ENCODE results near the gene NDUFAF8.

Gene NDUFAF8

DNA sequence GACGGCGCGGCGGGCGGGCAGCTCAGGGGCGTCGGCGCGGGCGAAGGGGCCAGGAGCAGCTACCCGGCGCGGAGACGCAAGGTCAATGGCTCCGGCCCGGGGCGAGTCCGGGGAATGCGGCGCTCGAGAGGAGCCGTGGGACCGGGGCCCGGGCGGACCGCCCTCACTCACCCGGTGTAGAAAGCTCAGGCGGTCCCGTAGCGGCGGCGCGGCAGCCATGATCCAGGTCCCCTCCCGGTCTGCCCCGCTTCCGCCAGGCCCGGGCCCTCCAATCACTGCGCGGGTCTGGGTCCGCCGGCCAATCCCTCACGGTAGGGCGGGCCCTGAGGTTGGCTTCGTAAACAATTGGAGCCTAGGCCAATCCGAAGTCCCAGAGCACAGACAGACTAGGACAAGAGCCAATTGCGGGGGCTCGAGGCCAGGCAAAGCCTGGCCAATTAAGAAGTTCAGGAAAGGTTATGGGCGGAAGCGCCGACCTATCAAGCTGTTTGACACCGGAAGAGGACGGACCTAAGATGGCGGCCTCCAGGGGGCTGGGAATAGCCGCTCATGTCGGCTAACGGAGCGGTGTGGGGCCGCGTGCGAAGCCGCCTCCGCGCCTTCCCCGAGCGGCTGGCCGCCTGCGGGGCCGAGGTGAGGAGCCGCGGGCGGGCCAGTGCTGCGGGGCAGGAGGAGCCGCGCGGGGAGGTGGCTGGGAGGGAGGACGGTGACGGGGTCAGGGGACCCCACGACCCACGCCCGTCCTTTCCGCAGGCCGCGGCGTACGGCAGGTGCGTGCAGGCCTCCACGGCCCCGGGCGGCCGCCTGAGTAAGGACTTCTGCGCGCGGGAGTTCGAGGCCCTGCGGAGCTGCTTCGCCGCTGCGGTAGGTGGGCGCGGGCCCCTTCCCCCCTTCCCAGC, at the start of gene NDUFAF8, which contains the start of gene TEPSIN:
TSS of gene NDUFAF8 (plus strand) at position 504 of the 899 bp plus-strand sequence. CDS start at position 550, 46 bp downstream.
TSS of gene TEPSIN (minus strand) at position 241 of the 899 bp plus-strand sequence. CDS start at position 219, 22 bp downstream.
- peak; percentile 98 for DNase-seq

DNA sequence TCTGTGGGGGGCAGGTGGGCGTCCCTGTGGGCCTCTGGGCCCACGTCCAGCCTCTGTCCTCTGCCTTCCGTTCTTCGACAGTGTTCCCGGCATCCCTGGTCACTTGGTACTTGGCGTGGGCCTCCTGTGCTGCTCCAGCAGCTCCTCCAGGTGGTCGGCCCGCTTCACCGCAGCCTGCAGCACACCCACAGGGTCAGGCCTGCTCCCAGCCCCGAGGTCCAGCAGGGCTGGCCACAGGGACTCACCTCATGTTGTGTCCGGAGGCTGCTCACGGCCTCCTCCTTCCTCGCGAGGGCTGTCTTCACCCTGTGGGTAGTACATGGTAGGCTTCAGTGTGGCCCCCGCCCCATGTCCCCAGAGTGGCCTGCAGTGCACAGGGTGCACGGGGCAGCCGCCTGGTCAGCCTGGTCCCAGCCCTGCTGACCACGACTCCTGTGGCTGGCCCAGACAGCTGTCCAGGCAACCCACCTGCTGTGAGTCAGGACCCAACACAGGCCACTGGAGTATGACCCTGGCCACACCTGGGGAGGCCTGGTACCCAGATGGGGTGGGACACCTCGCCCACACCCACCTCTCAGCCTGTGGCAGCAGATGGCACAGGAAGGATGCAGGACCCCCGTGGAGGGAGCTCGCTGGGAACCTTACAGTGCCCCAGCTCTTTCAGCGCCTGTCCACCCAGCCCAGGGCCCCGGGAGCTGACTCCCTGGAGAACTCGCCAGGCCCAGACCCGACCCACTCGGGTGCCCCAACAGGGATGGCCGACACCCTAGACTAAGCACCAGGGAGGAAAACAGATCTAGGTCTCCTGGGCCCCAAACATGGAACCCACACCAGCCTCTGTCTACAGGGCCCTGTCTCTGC, 49.2 kb upstream of the NDUFAF8 start:
- no peak for DNase-seq

GRCh38 chr17:81190591-81190990, 48.5 kb upstream of the NDUFAF8 start:
- no peak for DNase-seq

DNA sequence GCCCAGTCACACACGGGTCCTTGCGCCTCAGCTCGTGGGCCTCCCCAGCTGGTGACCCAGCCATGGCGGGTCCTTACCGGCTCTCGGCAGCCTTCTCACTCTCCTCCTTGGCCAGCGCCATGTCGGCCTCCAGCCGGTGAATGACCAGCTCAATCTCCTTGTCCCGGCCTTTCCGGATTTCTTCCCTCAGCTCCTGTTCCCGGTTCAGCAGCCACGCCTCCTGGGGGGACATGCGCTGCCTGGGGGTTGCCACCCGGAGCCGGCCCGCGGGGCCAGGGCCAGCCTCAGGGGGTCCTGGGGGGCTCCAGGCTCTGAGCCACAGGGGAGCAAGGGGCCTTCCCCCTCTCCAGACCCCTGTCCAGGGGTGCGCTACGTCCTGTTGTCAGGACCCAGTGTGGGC, 48.0 kb upstream of the NDUFAF8 start:
- DNase-seq: no peak

- no peak for DNase-seq
Measured at GRCh38 chr17:81191646-81192045, 47.5 kb upstream of the NDUFAF8 start.

DNA sequence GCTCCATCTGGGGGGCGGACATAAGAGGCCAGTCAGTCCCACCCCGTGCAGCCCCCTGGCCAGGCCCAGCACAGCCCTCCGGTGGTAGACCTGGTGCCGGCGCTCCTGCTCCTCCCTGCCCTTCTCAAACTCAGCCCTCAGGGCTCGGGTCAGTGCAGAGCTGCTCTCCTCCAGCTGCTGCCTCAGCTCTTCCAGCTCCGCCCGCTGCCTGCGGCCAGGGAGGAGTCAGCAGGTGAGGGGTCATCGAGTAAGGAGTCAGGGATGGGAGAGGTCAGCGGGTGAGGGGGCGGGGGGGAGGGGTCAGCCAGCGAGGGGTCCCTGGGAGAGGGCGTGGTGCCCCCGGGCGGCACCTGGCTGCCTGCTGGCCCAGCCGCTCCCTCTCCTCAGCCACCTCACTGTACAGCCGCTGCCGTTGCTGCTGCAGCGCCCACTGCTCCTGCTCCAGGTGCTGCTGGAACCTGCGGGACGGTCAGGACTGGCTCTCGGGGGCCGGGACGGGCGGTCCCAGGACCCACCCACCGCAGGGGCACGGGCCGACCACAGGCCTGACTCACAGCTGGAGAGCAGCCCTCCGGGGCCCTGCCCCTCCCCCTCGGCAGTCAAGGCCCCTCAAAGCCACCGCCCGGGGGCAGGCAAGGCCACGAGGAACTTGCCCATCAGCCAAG, 46.6 kb upstream of the NDUFAF8 start:
- no peak for DNase-seq

DNA sequence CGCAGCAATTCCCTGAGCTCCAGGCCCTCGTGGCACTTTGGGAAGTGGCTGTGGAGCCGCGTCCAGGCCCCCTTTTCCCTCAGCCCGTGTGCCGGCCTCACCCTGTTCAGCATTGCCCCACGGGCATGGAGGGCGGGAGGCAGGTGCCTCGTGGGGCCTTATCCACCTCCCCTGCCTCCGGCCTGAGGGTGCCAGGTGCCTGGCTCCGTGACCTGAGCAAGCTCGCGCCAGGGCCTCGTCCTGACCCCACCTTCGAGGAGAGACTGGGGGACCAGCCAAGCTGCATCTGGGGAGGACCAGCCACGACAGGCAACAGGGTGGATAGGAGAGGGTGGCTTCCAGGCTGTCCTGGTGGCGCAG, 46.1 kb upstream of the NDUFAF8 start:
- DNase-seq: no peak

- DNase-seq: no peak
Measured at GRCh38 chr17:81193470-81194224, 45.5 kb upstream of the NDUFAF8 start.

GRCh38 chr17:81194225-81194760, 44.8 kb upstream of the NDUFAF8 start:
- no peak for DNase-seq

GRCh38 chr17:81194941-81195901, 43.9 kb upstream of the NDUFAF8 start:
- no peak for DNase-seq

DNA sequence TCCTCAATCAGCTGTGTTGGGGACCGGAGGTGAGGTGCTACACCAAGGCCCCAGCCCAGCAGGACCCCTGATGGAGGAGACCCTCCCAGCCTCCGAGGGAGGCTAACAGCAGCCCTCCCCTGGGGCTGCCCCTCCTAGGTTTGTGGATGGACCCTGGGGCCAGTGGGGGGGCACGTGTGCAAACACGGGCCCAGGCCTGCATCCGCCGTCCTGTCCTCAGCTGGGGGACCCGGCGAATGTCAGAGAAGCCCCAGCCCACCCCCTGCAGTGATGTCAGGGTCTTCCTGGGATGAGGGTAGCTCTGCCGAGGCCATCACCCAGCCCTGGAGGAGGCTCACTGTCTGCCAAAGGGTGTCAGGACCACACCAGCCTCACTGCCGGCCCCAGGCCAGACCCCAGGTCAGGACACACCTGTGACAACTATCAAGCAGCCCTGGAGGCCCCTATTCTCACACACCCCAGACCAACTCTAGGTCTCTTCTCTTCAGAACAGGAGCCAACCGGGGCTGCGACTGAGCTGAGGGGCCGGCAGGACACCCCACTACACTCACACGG, 43.1 kb upstream of the NDUFAF8 start:
- no peak for DNase-seq

DNA sequence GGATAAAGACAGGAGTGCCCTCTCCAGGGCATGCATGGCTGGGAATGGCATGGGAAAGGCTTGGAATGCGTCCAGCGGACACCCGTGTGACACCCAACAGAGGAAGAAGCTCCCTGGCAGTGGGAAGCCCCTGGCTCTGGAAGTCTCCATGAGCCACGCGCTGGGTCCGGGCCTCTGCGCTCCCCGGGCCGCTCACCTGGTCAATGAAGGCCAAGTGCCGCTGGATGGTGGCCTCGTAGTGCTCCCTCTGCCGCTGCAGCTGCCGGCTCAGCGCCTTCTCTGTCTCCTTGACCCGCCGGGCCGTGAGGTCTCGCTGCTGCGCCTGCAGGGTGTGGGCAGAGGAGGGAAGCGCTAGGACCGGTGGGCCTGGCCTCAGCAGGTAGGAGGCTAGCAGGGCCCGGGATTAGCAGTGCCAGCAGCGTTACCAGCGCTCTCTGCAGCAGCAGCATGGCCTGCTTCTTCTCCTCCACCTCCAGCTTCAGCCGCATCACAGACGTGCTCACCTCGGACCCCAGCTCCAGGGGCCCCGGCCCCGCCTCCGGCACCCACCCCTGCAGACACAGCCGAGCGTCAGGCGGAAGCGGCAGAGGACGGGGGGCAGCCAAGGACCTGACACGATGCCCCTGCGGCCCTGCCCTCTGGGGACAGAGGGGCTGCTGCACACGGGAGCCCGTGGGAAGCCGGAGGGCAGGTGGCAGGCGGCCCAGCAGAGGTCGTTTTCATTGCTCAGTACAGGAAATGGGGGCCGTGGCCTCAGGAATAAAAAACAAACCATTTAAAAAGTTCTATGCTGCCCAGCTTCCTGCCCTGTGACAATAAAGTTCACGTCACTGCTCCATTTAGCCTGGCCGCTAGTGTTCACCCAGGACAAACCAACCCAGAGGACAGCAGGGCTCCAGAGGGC, 42.4 kb upstream of the NDUFAF8 start:
- no peak for DNase-seq

DNA sequence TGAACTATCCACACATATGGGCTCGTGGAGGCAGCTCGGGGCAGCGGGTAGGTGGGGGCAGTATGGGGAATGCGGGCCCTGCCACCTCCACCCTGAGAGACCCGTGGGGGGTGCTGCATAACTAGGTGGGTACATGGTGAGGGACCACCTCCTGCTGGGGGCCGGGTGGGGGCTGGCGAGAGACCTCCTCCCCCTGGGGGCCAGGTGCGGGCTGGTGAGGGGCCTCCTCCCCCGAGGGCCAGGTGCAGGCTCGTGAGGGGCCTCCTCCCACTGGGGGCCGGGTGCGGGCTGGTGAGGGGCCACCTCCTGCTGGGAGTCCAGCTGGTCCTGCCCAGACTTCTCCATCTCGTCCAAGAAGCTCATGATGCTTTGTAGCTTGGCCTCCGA, 41.7 kb upstream of the NDUFAF8 start:
- no peak for DNase-seq

DNA sequence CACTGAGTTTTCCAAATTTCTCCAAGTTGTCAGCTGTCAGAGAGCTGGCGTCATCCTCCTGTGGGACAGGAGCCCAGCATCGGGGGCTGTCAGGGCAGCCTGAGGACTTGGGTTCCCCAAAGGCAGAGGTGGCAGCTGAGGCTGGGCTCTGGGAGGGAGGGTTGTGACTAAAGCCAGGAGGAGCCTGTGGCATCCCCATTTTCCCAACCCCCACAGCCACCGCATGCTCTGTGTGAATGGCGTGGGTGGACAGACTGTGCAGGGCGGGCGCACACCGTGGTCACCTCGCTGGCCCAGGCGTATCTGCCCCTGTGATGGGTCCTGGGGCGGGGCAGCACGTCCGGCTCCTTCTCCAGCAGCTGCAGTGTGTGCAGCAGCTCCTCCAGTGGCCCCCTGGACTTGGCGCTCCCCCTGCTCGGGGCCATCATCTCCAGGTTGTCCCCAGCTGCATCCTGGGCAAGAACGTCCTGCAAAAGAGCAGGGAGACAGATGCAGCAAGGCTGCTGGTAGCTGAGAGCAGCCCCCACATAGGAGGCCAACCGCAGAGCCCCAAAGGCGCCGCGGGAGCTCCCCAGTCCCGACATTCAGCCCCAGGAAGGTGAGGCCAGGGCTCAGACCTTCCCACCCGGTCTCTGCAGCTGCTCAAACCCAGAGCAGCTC, 41.2 kb upstream of the NDUFAF8 start:
- no peak for DNase-seq

- DNase-seq: no peak
Measured at GRCh38 chr17:81198826-81199481, 40.2 kb upstream of the NDUFAF8 start.

- DNase-seq: no peak
Measured at GRCh38 chr17:81199482-81199830, 39.7 kb upstream of the NDUFAF8 start.

DNA sequence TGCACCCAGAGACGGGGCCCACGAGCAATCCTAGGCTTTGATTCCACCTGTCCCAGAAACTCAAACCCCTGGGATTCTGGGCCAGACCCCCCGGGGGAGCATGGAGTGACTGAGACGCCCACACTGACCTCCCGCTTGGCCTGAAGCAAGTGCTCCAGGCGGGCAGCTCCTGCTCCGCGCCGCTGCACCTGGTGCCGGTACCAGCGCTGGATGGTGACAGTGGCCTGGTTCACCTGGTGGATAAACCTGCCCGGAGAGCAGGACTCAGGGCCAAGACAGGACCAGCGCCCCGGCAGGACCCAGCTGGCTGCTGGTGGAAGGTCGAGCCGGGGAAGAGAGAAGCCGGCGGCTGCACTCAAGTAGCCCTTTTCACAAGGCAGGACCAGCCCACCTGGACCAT, 38.9 kb upstream of the NDUFAF8 start:
- DNase-seq: no peak
